OCI-LY3 (cell line): ENCODE results near the gene PCLO.

Experiments
- H2AFZ ChIP-seq: fragments of 200-600, 300-600 bp; shearing (Covaris generic); 2 replicates; pipeline ENCODE4 v1.6.0; 2014; ENCODE audit warnings: antibody characterized with exemption, low read depth, low read length
- H3K27ac ChIP-seq: fragments of 200-600, 300-600 bp; sonication (generic); 2 replicates; pipeline ENCODE4 v1.5.1; 2014; ENCODE audit warnings: mild to moderate bottlenecking, low read length, moderate library complexity, mixed read lengths
- H3K27me3 ChIP-seq: fragments of 200-600, 300-600 bp; sonication (generic); 2 replicates; pipeline ENCODE4 v1.6.1; 2014; ENCODE audit warnings: low read depth, low read length, mixed read lengths
- H3K36me3 ChIP-seq: fragments of 200-600, 300-600 bp; sonication (generic); replicated peaks from 2 replicates; pipeline ENCODE3; 2014; ENCODE audit warnings: low read depth, low read length, mixed read lengths
- H3K4me1 ChIP-seq: fragments of 300-600, 200-600 bp; sonication (generic); 2 replicates; pipeline ENCODE4 v1.6.1; 2014; ENCODE audit warnings: low read length, mixed read lengths
- H3K4me2 ChIP-seq: fragments of 200-600, 300-600 bp; sonication (generic); 2 replicates; pipeline ENCODE4 v1.6.1; 2014; ENCODE audit warnings: low read length, mixed read lengths
- H3K4me3 ChIP-seq: fragments of 300-600, 200-600 bp; sonication (generic); 2 replicates; pipeline ENCODE4 v1.5.1; 2014; ENCODE audit warnings: antibody characterized with exemption, mild to moderate bottlenecking, low read length, moderate library complexity
- H3K79me2 ChIP-seq: fragments of 300-600, 200-600 bp; shearing (Covaris generic); 2 replicates; pipeline ENCODE4 v1.6.1; 2014; ENCODE audit warnings: mild to moderate bottlenecking, low read length, mixed read lengths
- H3K9ac ChIP-seq: fragments of 300-600, 200-600 bp; shearing (Covaris generic); 2 replicates; pipeline ENCODE4 v1.6.0; 2014; ENCODE audit warnings: mild to moderate bottlenecking, low read length, moderate library complexity
- H3K9me3 ChIP-seq: fragments of 200-600, 300-600 bp; shearing (Covaris generic); 2 replicates; pipeline ENCODE4 v1.6.1; 2014; ENCODE audit warnings: low read length, mixed read lengths; ENCODE audit not compliant: insufficient read depth
- H4K20me1 ChIP-seq: fragments of 200-600, 300-600 bp; sonication (generic); 2 replicates; pipeline ENCODE4 v1.6.1; 2016; ENCODE audit warnings: low read length, mixed read lengths; ENCODE audit not compliant: insufficient read depth
- EZH2phosphoT487 ChIP-seq: fragments of 200-600 bp; shearing (Covaris generic); IDR thresholded peaks from 2 replicates; pipeline ENCODE4 v1.6.1; 2018; ENCODE audit warnings: antibody characterized with exemption, mixed run types, low read depth
- TF ChIP-seq, protein P1 (sequence below): fragments of 200-600, 300-600 bp; sonication (generic); IDR thresholded peaks from 2 replicates; pipeline ENCODE4 v1.5.1; 2014; ENCODE audit warnings: antibody characterized with exemption, low read length, low read depth

Gene PCLO

DNA sequence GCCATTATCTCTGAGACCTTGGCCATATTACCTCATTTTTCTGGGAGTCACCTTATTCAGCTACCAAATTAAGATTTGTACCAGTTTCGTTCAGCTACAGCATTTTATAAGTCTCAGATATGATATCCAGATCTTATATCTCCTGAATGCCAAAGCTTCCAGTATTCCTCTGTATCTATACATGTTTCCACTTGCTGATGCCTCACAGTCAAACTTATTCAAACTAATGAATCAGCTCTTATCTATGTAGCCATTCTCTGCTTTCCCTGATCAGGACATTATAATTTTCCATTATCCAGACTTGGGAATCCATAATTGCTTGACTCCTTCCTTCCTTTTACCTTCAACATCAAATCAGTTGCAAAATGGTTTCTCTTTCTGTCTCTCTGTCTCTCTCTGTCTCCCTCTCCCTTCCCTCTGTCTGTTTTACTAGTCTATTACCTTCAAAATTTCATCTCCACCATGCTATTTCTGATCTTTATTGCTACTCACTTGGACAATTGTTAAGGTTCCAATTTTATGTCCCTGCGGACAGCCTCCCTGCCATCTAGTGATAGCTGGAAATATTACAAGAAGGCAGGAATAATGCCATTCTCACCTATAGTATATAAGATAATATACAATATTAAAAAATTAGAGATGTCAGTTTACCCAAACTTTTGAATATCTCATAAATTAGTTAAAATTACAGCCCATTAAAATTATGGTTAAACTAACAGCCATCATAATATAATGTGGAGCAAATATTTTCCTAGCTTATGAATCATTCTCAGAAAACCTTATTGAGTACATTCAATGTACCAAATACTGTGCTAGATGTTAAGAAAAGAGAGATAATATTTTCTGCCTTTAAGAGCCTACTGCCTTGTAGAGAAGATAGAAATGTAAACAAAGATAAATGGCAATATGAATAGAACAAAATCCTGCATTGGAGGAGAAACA lies 89.8 kb downstream of the PCLO start:
- H2AFZ ChIP-seq = no peak overlapping the region
- TF ChIP-seq, protein P1, sequence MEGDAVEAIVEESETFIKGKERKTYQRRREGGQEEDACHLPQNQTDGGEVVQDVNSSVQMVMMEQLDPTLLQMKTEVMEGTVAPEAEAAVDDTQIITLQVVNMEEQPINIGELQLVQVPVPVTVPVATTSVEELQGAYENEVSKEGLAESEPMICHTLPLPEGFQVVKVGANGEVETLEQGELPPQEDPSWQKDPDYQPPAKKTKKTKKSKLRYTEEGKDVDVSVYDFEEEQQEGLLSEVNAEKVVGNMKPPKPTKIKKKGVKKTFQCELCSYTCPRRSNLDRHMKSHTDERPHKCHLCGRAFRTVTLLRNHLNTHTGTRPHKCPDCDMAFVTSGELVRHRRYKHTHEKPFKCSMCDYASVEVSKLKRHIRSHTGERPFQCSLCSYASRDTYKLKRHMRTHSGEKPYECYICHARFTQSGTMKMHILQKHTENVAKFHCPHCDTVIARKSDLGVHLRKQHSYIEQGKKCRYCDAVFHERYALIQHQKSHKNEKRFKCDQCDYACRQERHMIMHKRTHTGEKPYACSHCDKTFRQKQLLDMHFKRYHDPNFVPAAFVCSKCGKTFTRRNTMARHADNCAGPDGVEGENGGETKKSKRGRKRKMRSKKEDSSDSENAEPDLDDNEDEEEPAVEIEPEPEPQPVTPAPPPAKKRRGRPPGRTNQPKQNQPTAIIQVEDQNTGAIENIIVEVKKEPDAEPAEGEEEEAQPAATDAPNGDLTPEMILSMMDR = no peak
- no peak for TF ChIP-seq EZH2phosphoT487

DNA sequence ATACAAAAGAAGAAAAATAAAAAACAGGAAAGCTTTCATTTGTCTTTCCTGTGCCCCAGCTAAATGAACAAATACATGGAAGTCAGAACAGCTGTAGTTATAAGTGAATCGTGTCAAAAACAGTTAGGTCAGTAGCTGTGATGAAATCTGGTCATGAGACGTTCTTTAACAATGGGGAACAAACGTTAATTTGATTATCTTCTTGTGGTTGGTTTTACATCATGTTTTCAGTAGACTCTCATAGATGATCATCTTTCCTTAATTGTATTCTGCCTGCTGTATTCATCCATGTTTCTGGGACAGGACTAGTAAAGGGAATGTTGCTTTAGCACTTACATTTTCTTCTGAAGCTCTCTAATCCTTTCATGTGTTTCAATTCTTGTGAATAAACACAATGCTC lies 97.0 kb downstream of the PCLO start:
- H3K4me2 ChIP-seq = no peak overlapping the region
- no peaks in the 10 kb centered on the region for H3K9me3 ChIP-seq
- no peaks in the 10 kb centered on the region for H3K79me2 ChIP-seq
- no peaks in the 10 kb centered on the region for H4K20me1 ChIP-seq
- no peak overlapping the region for H3K27ac ChIP-seq
- TF ChIP-seq EZH2phosphoT487 = no peak
- TF ChIP-seq, protein P1 = no peak
- H3K36me3 ChIP-seq = no peaks in the 10 kb centered on the region
- H3K27me3 ChIP-seq = no peaks in the 10 kb centered on the region
- H3K4me3 ChIP-seq = no peak overlapping the region
- no peak overlapping the region for H3K9ac ChIP-seq
- H3K4me1 ChIP-seq = no peaks in the 10 kb centered on the region
- H2AFZ ChIP-seq = no peak overlapping the region

More for the DNA sequence above, 89.8 kb downstream of the PCLO start:
- Histone ChIP-seq H3K9ac (no peak overlapping the region), H3K4me2 (no peak overlapping the region), H4K20me1 (no peaks in the 10 kb centered on the region), H3K27ac (no peak overlapping the region), H3K4me1 (no peaks in the 10 kb centered on the region), H3K4me3 (no peak overlapping the region), H3K9me3 (no peaks in the 10 kb centered on the region), H3K27me3 (no peaks in the 10 kb centered on the region), H3K79me2 (no peaks in the 10 kb centered on the region), H3K36me3 (no peaks in the 10 kb centered on the region)

DNA sequence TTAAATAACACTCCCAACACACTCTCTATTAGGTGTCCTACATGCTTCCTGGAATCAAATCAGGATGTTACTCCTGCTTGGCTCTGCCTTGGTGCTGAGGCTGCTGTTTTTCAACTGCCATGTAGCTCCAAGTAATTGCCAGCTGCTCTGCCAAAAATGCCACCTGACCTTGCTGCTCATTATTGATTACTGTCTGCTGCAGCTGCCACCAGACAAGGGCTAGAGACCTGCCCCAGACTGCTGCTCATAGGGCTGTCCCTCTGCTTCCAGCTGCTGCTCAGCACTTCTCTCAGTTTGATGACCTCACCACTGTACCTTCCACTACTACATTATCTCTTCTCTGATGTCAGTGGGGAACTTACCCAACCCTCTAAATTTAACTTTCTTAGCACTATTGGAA lies 102.5 kb downstream of the PCLO start:
- H3K9me3 ChIP-seq = no peaks in the 10 kb centered on the region
- no peak overlapping the region for H3K9ac ChIP-seq
- no peak overlapping the region for H2AFZ ChIP-seq
- H4K20me1 ChIP-seq = no peaks in the 10 kb centered on the region
- H3K4me2 ChIP-seq = no peak overlapping the region
- H3K27me3 ChIP-seq = no peaks in the 10 kb centered on the region
- H3K27ac ChIP-seq = no peak overlapping the region
- H3K79me2 ChIP-seq = no peaks in the 10 kb centered on the region
- H3K4me3 ChIP-seq = no peak overlapping the region
- H3K36me3 ChIP-seq = no peaks in the 10 kb centered on the region
- no peaks in the 10 kb centered on the region for H3K4me1 ChIP-seq
- TF ChIP-seq, protein P1 = no peak
- TF ChIP-seq EZH2phosphoT487 = no peak

DNA sequence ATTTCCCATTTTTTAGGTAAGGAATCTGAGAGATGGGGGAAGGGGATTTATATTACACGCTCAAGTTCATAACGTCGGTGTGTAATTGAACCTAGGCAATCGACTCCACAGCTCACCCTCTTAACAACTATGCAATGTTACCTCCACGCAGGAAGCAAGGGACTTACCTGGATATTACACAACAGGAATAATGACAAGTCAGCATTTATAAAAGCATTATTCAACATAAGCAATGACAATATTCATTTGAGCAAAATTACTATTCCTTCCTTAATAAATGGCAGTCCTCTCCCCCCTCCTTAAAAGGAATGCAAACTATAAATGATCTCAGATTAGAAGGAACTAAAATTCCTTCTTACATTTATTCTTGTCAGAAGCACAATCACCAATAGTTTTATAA lies 104.0 kb downstream of the PCLO start:
- Histone ChIP-seq H3K79me2 (no peaks in the 10 kb centered on the region), H2AFZ (no peak overlapping the region), H3K27ac (no peak overlapping the region), H4K20me1 (no peaks in the 10 kb centered on the region), H3K27me3 (no peaks in the 10 kb centered on the region), H3K4me1 (no peaks in the 10 kb centered on the region), H3K4me3 (no peak overlapping the region), H3K4me2 (no peak overlapping the region), H3K9me3 (no peaks in the 10 kb centered on the region), H3K9ac (no peak overlapping the region), H3K36me3 (no peaks in the 10 kb centered on the region)
- TF ChIP-seq EZH2phosphoT487 = no peak
- TF ChIP-seq, protein P1 = no peak
